PFSK-1 (cell line): ENCODE measurements around the gene MRPL36.

Experiments
- FOXP2 ChIP-seq: optimal IDR thresholded peaks from 2 replicates; pipeline ENCODE3; 2011; ENCODE audit warnings: borderline replicate concordance, control low read depth, inconsistent platforms; ENCODE audit not compliant: insufficient read depth; ENCODE audit errors: extremely low read length, extremely low read depth
- POLR2AphosphoS5 ChIP-seq: IDR thresholded peaks from 2 replicates; pipeline ENCODE4 v1.6.1; 2012; ENCODE audit warnings: low read depth, mild to moderate bottlenecking, control low read depth, low read length, moderate library complexity
- REST ChIP-seq, 2 experiments: IDR thresholded peaks; 2 replicates each; pipeline versions ENCODE4 v1.6.1 to v1.8.0; 2011 to 2012; ENCODE audit warnings: low read depth in 2 of 2, low read length in 2 of 2, control low read depth in 1 of 2, inconsistent platforms in 1 of 2, mild to moderate bottlenecking in 1 of 2, moderate library complexity in 1 of 2; ENCODE audit not compliant: insufficient read depth in 1 of 2
- SIN3A ChIP-seq: IDR thresholded peaks from 2 replicates; pipeline ENCODE4 v1.6.1; 2012; ENCODE audit warnings: mild to moderate bottlenecking, low read length, moderate library complexity, borderline replicate concordance; ENCODE audit not compliant: insufficient read depth
- TAF1 ChIP-seq: IDR thresholded peaks from 2 replicates; pipeline ENCODE4 v1.6.1; 2012; ENCODE audit warnings: low read length, control low read depth, borderline replicate concordance; ENCODE audit not compliant: insufficient read depth

Gene MRPL36

GRCh38 chr5:1793966-1794900 lies 5.4 kb downstream of the MRPL36 start:
- TF ChIP-seq FOXP2 = no peak
- TF ChIP-seq POLR2AphosphoS5 = no peak
- no peak for TF ChIP-seq TAF1
- TF ChIP-seq SIN3A = no peak
- TF ChIP-seq REST (IDR thresholded peaks at IDR 0.05; ENCODE audit: insufficient read depth in 1 of 2, low read depth in 2 of 2, low read length in 2 of 2) = no peak

- TF ChIP-seq FOXP2 = no peak
- no peak for TF ChIP-seq TAF1
- TF ChIP-seq SIN3A = no peak
- TF ChIP-seq POLR2AphosphoS5 = no peak
These were observed 6.3 kb downstream of the MRPL36 start for GRCh38 chr5:1793301-1793740.

GRCh38 chr5:1792842-1793266 lies 6.8 kb downstream of the MRPL36 start:
- TF ChIP-seq SIN3A (no peak), FOXP2 (no peak), POLR2AphosphoS5 (no peak), REST (IDR thresholded peaks at IDR 0.05; ENCODE audit: insufficient read depth in 1 of 2, low read depth in 2 of 2, low read length in 2 of 2) (no peak), TAF1 (no peak)

GRCh38 chr5:1791176-1791575 lies 8.5 kb downstream of the MRPL36 start:
- TF ChIP-seq SIN3A = no peak
- TF ChIP-seq REST (IDR thresholded peaks at IDR 0.05; ENCODE audit: insufficient read depth in 1 of 2, low read depth in 2 of 2, low read length in 2 of 2) = no peak
- no peak for TF ChIP-seq TAF1
- no peak for TF ChIP-seq FOXP2
- TF ChIP-seq POLR2AphosphoS5 = no peak

DNA sequence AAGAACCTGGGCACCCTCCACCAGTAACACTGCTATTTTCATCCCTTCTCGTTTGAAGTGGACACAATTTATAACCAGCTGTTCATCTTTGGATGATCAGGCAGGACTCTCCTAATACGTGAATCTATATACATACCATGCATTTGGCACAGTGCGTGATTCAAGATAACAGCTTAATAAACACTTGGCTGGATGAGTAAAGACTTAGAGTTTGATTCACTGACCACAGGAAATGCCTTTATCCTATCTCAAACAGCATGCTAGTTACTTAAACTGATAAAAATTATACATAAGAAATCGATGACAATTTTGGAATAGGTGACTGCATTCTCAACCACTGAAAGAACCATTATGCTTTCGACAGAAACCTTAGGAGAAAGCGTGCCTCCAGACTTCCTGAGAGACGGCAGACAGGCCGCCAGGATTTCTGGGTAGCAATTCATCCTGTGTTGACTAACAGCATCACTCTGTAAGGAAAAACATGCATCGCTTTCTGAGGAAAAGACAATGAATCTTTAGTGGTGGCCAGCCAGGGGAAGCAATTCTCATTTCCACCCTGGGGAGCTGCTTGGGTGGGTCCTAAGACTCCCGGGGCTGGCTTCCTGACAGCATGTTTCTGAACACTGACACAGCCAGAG lies 9.7 kb downstream of the MRPL36 start:
- TF ChIP-seq POLR2AphosphoS5 = no peak
- TF ChIP-seq SIN3A = no peak
- no peak for TF ChIP-seq REST (IDR thresholded peaks at IDR 0.05; ENCODE audit: insufficient read depth in 1 of 2, low read depth in 2 of 2, low read length in 2 of 2)
- no peak for TF ChIP-seq TAF1
- TF ChIP-seq FOXP2 = no peak
